Karpas-422 (cell line): ENCODE results near the gene ATP8A2. TPM values are rescaled to one million over a fixed set of nuclear protein-coding genes. Genes with fewer than 3 reads are reported as not detected.

Experiments used
- DNase-seq: peaks from one replicate; pipeline ENCODE4 v3.0.0-alpha.2; 2015
- H2AFZ ChIP-seq: fragments of 200-600 bp; sonication (generic); 2 replicates; pipeline ENCODE4 v1.6.1; 2014; ENCODE audit warnings: antibody characterized with exemption, low read length, mixed read lengths
- H3K27ac ChIP-seq: fragments of 200-600 bp; sonication (generic); 2 replicates; pipeline ENCODE4 v1.5.1; 2014; ENCODE audit warnings: mild to moderate bottlenecking, low read length, moderate library complexity
- H3K27me3 ChIP-seq: fragments of 200-600 bp; sonication (generic); 2 replicates; pipeline ENCODE4 v1.6.1; 2014; ENCODE audit warnings: low read length, mixed read lengths
- H3K36me3 ChIP-seq: fragments of 200-600 bp; sonication (generic); 2 replicates; pipeline ENCODE4 v1.6.1; 2014; ENCODE audit warnings: low read length, mixed read lengths; ENCODE audit not compliant: insufficient read depth
- H3K4me1 ChIP-seq: fragments of 200-600 bp; sonication (generic); 2 replicates; pipeline ENCODE4 v1.6.1; 2014; ENCODE audit warnings: mild to moderate bottlenecking, low read length, mixed read lengths
- H3K4me2 ChIP-seq: fragments of 200-600 bp; sonication (generic); 2 replicates; pipeline ENCODE4 v1.6.1; 2014; ENCODE audit warnings: low read length, low read depth, mild to moderate bottlenecking; ENCODE audit not compliant: poor library complexity, severe bottlenecking
- H3K4me3 ChIP-seq: fragments of 200-600 bp; sonication (generic); 2 replicates; pipeline ENCODE4 v1.5.1; 2014; ENCODE audit warnings: mild to moderate bottlenecking, antibody characterized with exemption, low read length, mixed read lengths
- H3K79me2 ChIP-seq: fragments of 200-600 bp; sonication (generic); 2 replicates; pipeline ENCODE4 v1.6.1; 2014; ENCODE audit warnings: mild to moderate bottlenecking, low read length, mixed read lengths
- H3K9ac ChIP-seq: fragments of 200-600 bp; sonication (generic); 2 replicates; pipeline ENCODE4 v1.6.0; 2014; ENCODE audit warnings: low read length
- H3K9me2 ChIP-seq: fragments of 200-600 bp; sonication (generic), shearing (Covaris generic); replicated peaks from 2 replicates; pipeline ENCODE4 v1.6.0; 2014; ENCODE audit warnings: mild to moderate bottlenecking, low read length, moderate library complexity; ENCODE audit not compliant: insufficient read depth
- H3K9me3 ChIP-seq: fragments of 300-700, 200-600 bp; sonication (generic); 2 replicates; pipeline ENCODE4 v1.6.1; 2014; ENCODE audit warnings: low read length, mixed read lengths
- H4K20me1 ChIP-seq: fragments of 200-600 bp; sonication (generic); 2 replicates; pipeline ENCODE4 v1.6.1; 2014; ENCODE audit warnings: mild to moderate bottlenecking, antibody characterized with exemption, low read length, low read depth; ENCODE audit not compliant: insufficient read depth
- total RNA-seq: library from RNA; depleted of rRNA; stranded (reverse); fragments of >200 nt; shearing (Covaris generic); gene quantifications from 2 replicates; pipeline ENCODE4 v1.2.3, GENCODE V29; 2014; ENCODE audit warnings: low replicate concordance

The ATP8A2 gene
- total RNA-seq, 1 experiment from 2014 or later, result not detected

- Histone ChIP-seq H4K20me1 (no peaks in the 10 kb centered on the region), H3K79me2 (no peaks in the 10 kb centered on the region), H3K4me1 (no peaks in the 10 kb centered on the region), H3K27ac (no peak overlapping the region), H3K9ac (no peak overlapping the region), H3K4me2 (no peak overlapping the region), H3K9me3 (no peaks in the 10 kb centered on the region), H3K4me3 (no peak overlapping the region), H3K27me3 (no peaks in the 10 kb centered on the region), H3K36me3 (no peaks in the 10 kb centered on the region), H2AFZ (no peak overlapping the region), H3K9me2 (no peaks in the 10 kb centered on the region)
- no peak for DNase-seq
Observed at GRCh38 chr13:26022538-26023292, 650.9 kb downstream of the ATP8A2 start.

GRCh38 chr13:26024558-26024957 lies 652.8 kb downstream of the ATP8A2 start:
- no peaks in the 10 kb centered on the region for H3K4me1 ChIP-seq
- no peaks in the 10 kb centered on the region for H4K20me1 ChIP-seq
- no peaks in the 10 kb centered on the region for H3K27me3 ChIP-seq
- no peaks in the 10 kb centered on the region for H3K9me2 ChIP-seq
- no peaks in the 10 kb centered on the region for H3K36me3 ChIP-seq
- H3K4me3 ChIP-seq, result no peak overlapping the region
- no peaks in the 10 kb centered on the region for H3K79me2 ChIP-seq
- H3K9ac ChIP-seq, result no peak overlapping the region
- no peak overlapping the region for H3K27ac ChIP-seq
- no peak overlapping the region for H2AFZ ChIP-seq
- no peaks in the 10 kb centered on the region for H3K9me3 ChIP-seq
- H3K4me2 ChIP-seq, result no peak overlapping the region
- no peak for DNase-seq

GRCh38 chr13:26025196-26025595 lies 653.4 kb downstream of the ATP8A2 start:
- no peaks in the 10 kb centered on the region for H3K9me2 ChIP-seq
- H3K9ac ChIP-seq, result no peak overlapping the region
- H4K20me1 ChIP-seq, result no peaks in the 10 kb centered on the region
- H3K27me3 ChIP-seq, result no peaks in the 10 kb centered on the region
- no peaks in the 10 kb centered on the region for H3K36me3 ChIP-seq
- DNase-seq, result no peak
- no peak overlapping the region for H3K4me2 ChIP-seq
- no peak overlapping the region for H2AFZ ChIP-seq
- no peaks in the 10 kb centered on the region for H3K79me2 ChIP-seq
- H3K4me1 ChIP-seq, result no peaks in the 10 kb centered on the region
- H3K9me3 ChIP-seq, result no peaks in the 10 kb centered on the region
- H3K4me3 ChIP-seq, result no peak overlapping the region
- no peak overlapping the region for H3K27ac ChIP-seq

- Histone ChIP-seq H3K79me2 (no peaks in the 10 kb centered on the region), H4K20me1 (no peaks in the 10 kb centered on the region), H3K9ac (no peak overlapping the region), H3K27me3 (no peaks in the 10 kb centered on the region), H3K36me3 (no peaks in the 10 kb centered on the region), H3K9me3 (no peaks in the 10 kb centered on the region), H3K27ac (no peak overlapping the region), H3K4me1 (no peaks in the 10 kb centered on the region), H3K4me2 (no peak overlapping the region), H3K9me2 (no peaks in the 10 kb centered on the region), H2AFZ (no peak overlapping the region), H3K4me3 (no peak overlapping the region)
- no peak for DNase-seq
Observed at GRCh38 chr13:26025771-26026170, 654.0 kb downstream of the ATP8A2 start.

- Histone ChIP-seq H3K9ac (no peak overlapping the region), H3K4me2 (no peak overlapping the region), H3K9me2 (no peaks in the 10 kb centered on the region), H3K4me3 (no peak overlapping the region), H3K79me2 (no peaks in the 10 kb centered on the region), H3K27me3 (no peaks in the 10 kb centered on the region), H3K36me3 (no peaks in the 10 kb centered on the region), H3K27ac (no peak overlapping the region), H3K9me3 (no peaks in the 10 kb centered on the region), H2AFZ (no peak overlapping the region), H4K20me1 (no peaks in the 10 kb centered on the region), H3K4me1 (no peaks in the 10 kb centered on the region)
- no peak for DNase-seq
Observed at GRCh38 chr13:26026211-26026610, 654.4 kb downstream of the ATP8A2 start.

GRCh38 chr13:26029581-26030136 lies 657.9 kb downstream of the ATP8A2 start:
- Histone ChIP-seq H3K27me3 (no peaks in the 10 kb centered on the region), H2AFZ (no peak overlapping the region), H4K20me1 (no peaks in the 10 kb centered on the region), H3K9ac (no peak overlapping the region), H3K27ac (no peak overlapping the region), H3K9me3 (no peaks in the 10 kb centered on the region), H3K4me1 (no peaks in the 10 kb centered on the region), H3K4me3 (no peak overlapping the region), H3K9me2 (no peaks in the 10 kb centered on the region), H3K4me2 (no peak overlapping the region), H3K79me2 (no peaks in the 10 kb centered on the region), H3K36me3 (no peaks in the 10 kb centered on the region)
- no peak for DNase-seq

- no peak overlapping the region for H2AFZ ChIP-seq
- H3K36me3 ChIP-seq, result no peaks in the 10 kb centered on the region
- H3K9ac ChIP-seq, result no peak overlapping the region
- no peaks in the 10 kb centered on the region for H3K9me3 ChIP-seq
- H3K27ac ChIP-seq, result no peak overlapping the region
- no peaks in the 10 kb centered on the region for H3K79me2 ChIP-seq
- H3K4me2 ChIP-seq, result no peak overlapping the region
- no peaks in the 10 kb centered on the region for H3K9me2 ChIP-seq
- H3K27me3 ChIP-seq, result no peaks in the 10 kb centered on the region
- H3K4me1 ChIP-seq, result no peaks in the 10 kb centered on the region
- no peak overlapping the region for H3K4me3 ChIP-seq
- no peak for DNase-seq
- no peaks in the 10 kb centered on the region for H4K20me1 ChIP-seq
Observed at GRCh38 chr13:26030331-26030730, 658.6 kb downstream of the ATP8A2 start.

GRCh38 chr13:26034018-26034417 lies 662.2 kb downstream of the ATP8A2 start:
- Histone ChIP-seq H3K27ac (no peak overlapping the region), H3K36me3 (no peaks in the 10 kb centered on the region), H3K9me3 (no peaks in the 10 kb centered on the region), H2AFZ (no peak overlapping the region), H4K20me1 (no peaks in the 10 kb centered on the region), H3K79me2 (no peaks in the 10 kb centered on the region), H3K4me1 (no peaks in the 10 kb centered on the region), H3K9ac (no peak overlapping the region), H3K27me3 (no peaks in the 10 kb centered on the region), H3K9me2 (no peaks in the 10 kb centered on the region), H3K4me3 (no peak overlapping the region), H3K4me2 (no peak overlapping the region)
- no peak for DNase-seq
